ENCODE data around the gene IFFO2.

The IFFO2 gene

DNA sequence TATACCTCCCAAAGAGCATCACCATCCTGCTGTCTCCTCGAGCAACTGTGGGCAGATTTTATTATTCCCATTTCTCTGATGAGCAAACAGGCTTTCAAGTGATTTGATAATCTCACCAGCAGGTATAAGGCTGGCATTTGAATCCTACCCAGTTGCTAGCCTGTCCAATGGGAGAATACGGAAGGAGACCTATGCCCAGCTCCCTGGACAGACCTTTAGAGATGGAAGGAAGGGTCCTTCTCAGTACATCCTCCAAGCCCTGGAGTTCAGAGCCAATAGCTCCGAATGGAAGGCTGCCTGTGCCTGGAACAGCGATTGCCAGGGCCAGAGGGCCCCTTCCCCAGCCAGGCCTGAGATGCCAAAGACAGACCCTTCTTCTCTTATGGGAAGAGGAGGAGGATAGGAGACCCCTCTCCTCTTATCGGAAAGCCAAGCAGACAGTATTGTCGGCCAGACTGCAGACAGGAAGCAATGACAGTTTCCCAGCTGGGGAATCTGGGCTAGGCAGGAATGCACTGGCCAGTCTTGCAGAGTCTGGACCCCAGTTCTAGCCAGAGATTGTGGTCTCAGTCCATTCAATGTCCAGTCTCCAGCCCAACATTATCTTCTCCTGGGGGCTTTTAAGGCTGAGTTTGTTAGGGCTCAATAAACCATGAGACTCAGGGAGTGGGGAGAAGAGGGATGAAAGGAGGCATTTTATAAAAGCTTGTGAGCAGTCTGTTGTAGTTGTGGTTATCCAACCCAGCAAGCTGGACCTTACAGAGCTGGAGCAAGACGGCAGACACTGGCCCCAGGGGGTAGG, 2.0 kb downstream of the IFFO2 start:
- no peak for DNase-seq (ENCODE audit: low read depth)
- H3K4me3 ChIP-seq (ENCODE audit: low read depth, low read length), result peak overlapping the region; percentile 75

GRCh38 chr1:18953731-18954231, 2.7 kb downstream of the IFFO2 start:
- no peak for DNase-seq (ENCODE audit: low read depth)

DNA sequence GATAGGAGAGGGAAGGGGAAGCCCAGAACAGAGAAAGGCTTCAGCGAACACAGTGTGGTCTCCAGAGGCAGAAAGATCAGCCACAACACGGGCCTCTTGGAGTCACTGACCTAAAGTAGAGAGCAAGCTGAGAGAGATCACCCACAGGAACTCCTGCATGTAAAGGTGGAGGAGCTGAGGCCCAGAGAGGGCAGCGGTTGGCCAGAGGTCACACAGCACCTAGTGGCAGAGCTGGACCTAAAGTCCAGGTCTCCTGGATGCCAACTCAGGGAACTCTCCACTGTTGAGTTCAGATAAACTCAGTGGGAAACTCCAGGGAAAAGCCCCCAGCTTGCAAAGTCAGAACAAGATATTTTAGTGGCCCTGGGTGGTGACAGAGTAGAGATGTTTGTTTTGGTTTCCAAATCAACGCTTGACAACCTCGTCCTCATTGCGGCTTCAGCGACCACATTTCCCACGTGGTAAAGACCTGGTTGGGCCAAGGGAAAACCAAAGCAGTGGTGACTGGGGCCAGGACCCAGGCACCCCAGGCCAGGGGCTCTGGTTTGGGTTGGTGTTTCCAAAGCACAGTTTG, 4.6 kb downstream of the IFFO2 start:
- H3K4me3 ChIP-seq (ENCODE audit: low read depth, low read length), result no peak overlapping the region
- DNase-seq (ENCODE audit: low read depth), result no peak

More at GRCh38 chr1:18953731-18954231, 2.7 kb downstream of the IFFO2 start:
- H3K4me3 ChIP-seq (ENCODE audit: low read depth, low read length), result peak overlapping the region; percentile 75

GRCh38 chr1:18951416-18951815, 5.1 kb downstream of the IFFO2 start:
- DNase-seq (ENCODE audit: low read depth), result no peak
- H3K4me3 ChIP-seq (ENCODE audit: low read depth, low read length), result no peak overlapping the region

DNA sequence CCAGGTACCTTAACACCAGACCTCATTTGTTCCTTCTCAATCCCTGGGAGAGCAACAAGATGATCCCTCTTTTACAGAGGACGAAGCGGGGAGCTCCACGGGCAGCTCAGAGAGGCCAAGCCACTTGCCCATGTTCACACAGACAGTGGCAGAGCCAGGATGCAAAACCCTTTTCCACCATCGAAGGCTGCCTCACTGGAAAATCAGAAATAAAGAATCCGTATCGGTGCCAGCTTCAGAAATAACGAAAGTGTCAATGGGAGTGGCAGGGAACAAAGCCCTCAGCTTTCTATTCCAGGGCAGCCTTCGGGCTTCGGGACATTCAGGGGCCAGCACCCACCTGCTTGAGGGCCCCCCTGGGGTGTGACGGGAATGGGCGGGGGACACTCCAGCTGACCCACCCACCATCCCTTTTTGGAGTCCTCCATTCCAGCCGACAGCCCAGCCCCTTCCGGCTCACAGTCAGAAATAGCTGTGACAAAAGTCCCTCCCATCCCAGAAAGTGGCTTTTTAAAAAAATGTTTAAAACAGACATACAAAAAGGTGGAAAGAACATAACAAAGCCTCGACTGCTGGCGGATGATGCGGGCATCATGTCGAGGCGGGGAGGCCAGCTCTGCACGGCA, 6.0 kb downstream of the IFFO2 start:
- H3K4me3 ChIP-seq (ENCODE audit: low read depth, low read length), result peak overlapping the region; percentile 30
- no peak for DNase-seq (ENCODE audit: low read depth)

GRCh38 chr1:18949686-18950400, 6.6 kb downstream of the IFFO2 start:
- H3K4me3 ChIP-seq (ENCODE audit: low read depth, low read length), result peak overlapping the region; percentile 30
- no peak for DNase-seq (ENCODE audit: low read depth)

DNA sequence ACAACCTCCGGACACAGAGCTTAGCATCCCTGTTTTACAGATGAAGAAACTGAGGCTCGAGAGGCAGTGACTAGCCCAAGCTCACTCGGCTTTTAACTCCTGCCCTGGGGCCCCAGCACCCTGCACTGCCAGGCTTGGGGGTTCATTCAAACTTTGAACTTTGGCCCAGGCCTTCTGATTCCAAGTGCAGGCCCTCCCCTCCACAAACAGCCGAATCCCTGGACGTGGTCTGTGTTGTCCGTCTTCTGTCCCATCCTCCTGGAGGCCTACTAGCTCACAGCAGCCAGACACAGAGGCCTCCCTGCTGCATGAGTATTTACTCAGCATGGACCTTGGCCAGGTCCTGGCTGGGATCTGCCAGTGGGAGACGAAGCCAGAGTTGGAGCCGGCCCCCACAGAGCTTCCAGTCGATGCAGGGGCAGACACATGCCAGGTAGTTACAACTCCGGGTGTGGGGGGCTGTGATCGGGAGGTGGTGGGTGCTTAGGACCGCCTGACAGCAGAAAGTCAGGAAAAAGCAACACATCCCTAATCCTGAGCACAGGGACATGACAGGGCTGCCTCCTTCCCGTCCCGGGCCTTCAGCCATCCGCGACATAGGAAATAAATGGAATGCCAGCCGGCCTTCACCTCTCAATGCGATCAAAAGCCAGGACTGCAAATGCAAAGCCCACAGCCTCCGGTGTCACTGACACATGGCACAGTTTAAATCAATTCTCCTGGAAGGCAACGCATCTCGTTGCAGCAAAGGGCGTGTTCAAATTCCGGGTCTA, 7.4 kb downstream of the IFFO2 start:
- peak overlapping the region; percentile 30 for H3K4me3 ChIP-seq (ENCODE audit: low read depth, low read length)

GRCh38 chr1:18948048-18948912, 8.2 kb downstream of the IFFO2 start:
- DNase-seq (ENCODE audit: low read depth), result no peak
- no peak overlapping the region for H3K4me3 ChIP-seq (ENCODE audit: low read depth, low read length)

More for the DNA sequence above, 7.4 kb downstream of the IFFO2 start:
- no peak for DNase-seq (ENCODE audit: low read depth)

DNA sequence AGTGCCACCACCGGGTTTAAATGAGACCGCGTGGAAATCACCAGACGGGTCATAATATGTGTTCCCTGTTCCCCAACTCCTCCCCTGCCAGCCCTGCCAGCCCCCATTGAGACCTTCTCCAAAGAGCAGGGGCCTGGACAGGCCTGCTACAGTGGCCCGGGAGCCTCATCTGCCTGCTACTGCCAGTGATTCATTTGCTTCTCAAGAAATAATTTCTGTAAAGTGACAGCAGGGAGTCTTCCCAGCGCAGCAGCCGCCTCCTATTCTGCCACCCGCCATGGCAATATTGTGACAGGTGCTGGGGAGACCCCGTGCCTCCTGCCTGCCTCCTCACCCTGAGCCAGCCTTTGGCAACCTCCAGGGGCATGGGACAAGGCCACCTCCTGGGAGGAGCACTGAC, 8.9 kb downstream of the IFFO2 start:
- DNase-seq (ENCODE audit: low read depth), result no peak
- H3K4me3 ChIP-seq (ENCODE audit: low read depth, low read length), result no peak overlapping the region

- H3K4me3 ChIP-seq (ENCODE audit: low read depth, low read length), result no peak overlapping the region
- DNase-seq (ENCODE audit: low read depth), result no peak
These were observed 9.7 kb downstream of the IFFO2 start for GRCh38 chr1:18946550-18947381.

DNA sequence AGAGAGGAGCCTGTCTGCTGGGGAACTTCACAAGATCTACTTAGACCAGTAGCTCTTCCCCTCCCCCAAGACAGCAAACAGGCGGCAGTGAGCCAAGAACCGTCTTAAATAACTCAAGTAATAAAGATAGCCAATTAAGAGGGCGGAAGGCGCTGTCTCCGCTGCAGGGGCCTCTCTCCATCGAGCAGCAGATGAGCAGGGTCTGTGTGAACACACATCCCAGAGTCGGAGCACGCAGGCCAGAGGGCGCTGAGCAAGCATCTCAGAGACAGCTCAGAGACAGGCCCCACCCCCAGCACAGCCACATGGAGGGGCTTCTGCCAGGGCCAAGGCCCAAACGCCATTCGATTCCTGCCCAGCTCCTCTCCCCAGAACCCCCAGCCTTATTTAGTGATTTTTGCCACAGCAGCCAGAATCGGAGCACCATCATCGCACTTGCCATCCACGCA, 11.1 kb downstream of the IFFO2 start:
- no peak overlapping the region for H3K4me3 ChIP-seq (ENCODE audit: low read depth, low read length)
- DNase-seq (ENCODE audit: low read depth), result peak; percentile 75

DNA sequence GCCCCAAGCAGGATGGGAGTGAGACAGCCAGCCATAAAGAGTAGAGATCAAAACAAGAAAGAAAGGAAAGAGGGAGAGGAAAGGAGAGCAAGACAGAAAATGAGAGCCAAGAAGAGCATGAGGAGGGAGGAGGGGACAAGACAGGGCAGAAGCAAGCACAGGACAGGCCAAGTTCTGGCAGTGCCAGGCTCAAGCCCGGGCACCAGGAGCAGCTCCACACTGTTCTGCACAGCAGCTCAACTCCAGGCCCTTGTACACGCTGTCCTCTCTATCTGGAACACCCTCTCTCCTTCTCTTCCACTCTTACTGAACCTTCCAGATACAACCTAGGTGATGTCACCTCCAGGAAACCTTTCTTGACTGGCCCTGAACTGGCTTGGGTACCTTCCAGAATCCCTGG, 11.7 kb downstream of the IFFO2 start:
- no peak overlapping the region for H3K4me3 ChIP-seq (ENCODE audit: low read depth, low read length)
- DNase-seq (ENCODE audit: low read depth), result no peak

- H3K4me3 ChIP-seq (ENCODE audit: low read depth, low read length), result no peak overlapping the region
These were observed 12.4 kb downstream of the IFFO2 start for GRCh38 chr1:18943914-18944572.

DNA sequence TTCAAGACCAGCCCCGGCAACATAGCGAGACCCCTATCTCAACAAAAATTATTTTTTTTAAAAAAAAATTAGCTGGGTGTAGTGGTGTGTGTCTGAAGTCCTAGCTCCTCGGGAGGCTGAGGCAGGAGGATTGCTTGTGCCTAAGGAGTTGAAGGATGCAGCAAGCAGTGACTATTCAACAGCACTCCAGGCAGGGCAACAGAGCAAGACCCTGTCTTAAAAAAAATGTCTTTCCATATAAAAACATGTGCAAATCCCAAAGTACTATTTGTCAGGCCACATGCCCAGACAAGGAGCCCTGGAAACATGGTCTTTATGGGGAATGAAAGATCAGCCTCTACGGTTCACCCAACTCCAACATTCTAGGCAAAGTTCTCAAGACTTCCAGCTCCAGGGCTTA, 13.3 kb downstream of the IFFO2 start:
- DNase-seq (ENCODE audit: low read depth), result no peak
- H3K4me3 ChIP-seq (ENCODE audit: low read depth, low read length), result no peak overlapping the region

More at GRCh38 chr1:18943914-18944572, 12.4 kb downstream of the IFFO2 start:
- no peak for DNase-seq (ENCODE audit: low read depth)

DNA sequence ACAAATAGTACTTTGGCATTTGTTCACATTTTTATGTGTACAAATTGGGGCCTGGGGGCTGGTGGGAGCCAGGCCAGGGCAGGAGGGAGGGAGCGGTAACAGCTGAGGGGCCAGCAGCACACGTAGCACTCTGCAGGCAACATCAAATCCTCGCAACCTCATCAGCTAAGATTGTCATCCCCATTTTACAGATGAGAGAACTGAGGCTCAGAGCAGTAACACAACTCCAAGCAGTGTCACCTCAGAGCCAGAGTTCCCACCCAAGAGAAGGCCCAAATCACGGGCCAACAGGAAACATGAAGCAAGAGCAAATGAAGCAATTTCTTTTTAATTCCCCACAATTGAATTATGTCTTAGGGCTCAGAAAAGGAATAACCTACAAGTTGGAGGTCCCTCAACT, 14.1 kb downstream of the IFFO2 start:
- no peak for DNase-seq (ENCODE audit: low read depth)
- H3K4me3 ChIP-seq (ENCODE audit: low read depth, low read length), result no peak overlapping the region

DNA sequence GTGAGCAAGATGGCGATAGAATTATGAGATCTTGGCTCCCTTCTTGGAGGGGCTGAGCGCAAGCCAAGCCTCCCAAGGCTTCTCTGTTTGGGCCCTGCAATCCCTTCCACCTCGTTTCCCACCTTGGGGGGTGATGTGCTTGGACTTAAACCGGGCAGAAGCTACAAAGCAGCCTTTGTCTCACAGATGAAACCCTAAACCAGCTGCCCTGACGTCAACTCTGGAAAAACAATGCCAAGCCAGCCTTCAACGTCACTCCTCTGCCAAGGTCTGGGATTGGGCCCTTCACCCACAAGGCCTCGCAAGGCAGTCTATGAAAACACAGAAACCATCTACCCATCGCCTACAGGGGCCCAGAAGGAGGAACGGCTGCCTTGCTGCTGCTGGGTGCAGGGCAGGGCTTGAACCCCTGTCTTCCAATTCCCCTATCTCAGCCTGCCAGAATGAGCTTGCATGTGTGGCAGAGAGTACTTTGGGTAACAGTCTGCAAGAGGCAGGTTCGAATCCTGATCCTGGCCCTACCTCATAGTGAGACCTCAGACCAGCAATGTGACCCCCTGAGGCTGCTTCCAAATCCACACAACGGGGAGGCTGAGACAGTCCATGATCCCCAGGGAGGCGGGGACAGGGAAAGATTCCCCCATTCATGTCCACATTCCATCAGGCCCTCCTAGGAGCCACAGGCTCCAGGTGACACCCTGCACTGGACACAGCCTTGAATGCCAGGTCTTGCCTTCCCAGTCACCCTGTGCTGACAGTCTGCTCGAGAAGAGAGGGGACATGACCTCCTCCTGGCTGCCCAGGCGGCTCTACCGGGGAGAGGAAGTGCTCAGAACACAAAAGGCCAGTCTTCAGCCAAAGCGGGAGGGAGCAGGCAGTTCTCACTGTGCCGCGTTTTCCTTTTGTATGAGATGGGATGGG, 15.0 kb downstream of the IFFO2 start:
- no peak overlapping the region for H3K4me3 ChIP-seq (ENCODE audit: low read depth, low read length)
- peak; percentile 75 for DNase-seq (ENCODE audit: low read depth)

All from skeletal muscle cell (primary cell).